Osteocyte (in vitro differentiated cells): Measurements from ENCODE around the gene PPP2R2B. TPM values are rescaled to one million over a fixed set of nuclear protein-coding genes. Genes with fewer than 3 reads are reported as not detected.
"Not testable (repeated sequence)": the region's sequence is repeated elsewhere in the genome, so short reads cannot be mapped to it uniquely, and the experiment has no call there.

Experiments
- DNase-seq: peaks from one replicate; pipeline ENCODE4 v3.0.0; 2021; ENCODE audit warnings: mixed read lengths; ENCODE audit not compliant: unreplicated experiment; ENCODE audit errors: extremely low spot score
- H3K27ac Mint-ChIP-seq: one replicate; pipeline ENCODE4 v1.8.0; 2021; ENCODE audit warnings: mild to moderate bottlenecking, mixed read lengths; ENCODE audit not compliant: unreplicated experiment
- H3K27me3 Mint-ChIP-seq: one replicate; pipeline ENCODE4 v1.8.0; 2021; ENCODE audit warnings: mixed read lengths; ENCODE audit not compliant: unreplicated experiment
- H3K36me3 Mint-ChIP-seq: one replicate; pipeline ENCODE4 v1.8.0; 2021; ENCODE audit warnings: mixed read lengths; ENCODE audit not compliant: unreplicated experiment
- H3K4me1 Mint-ChIP-seq: one replicate; pipeline ENCODE4 v1.8.0; 2021; ENCODE audit warnings: mixed read lengths; ENCODE audit not compliant: unreplicated experiment
- H3K4me3 Mint-ChIP-seq: one replicate; pipeline ENCODE4 v1.8.0; 2021; ENCODE audit warnings: mild to moderate bottlenecking, moderate library complexity, mixed read lengths; ENCODE audit not compliant: unreplicated experiment
- H3K9me3 Mint-ChIP-seq: one replicate; pipeline ENCODE4 v1.8.0; 2021; ENCODE audit warnings: mixed read lengths; ENCODE audit not compliant: unreplicated experiment
- total RNA-seq: library from RNA; stranded (reverse); gene quantifications from 2 replicates; pipeline ENCODE4 v1.2.1, GENCODE V29; 2021
- TF ChIP-seq, protein P1 (sequence below): fragments of 200-600 bp; sonication (generic); IDR thresholded peaks from 2 replicates; pipeline ENCODE4 v1.5.0; 2021; ENCODE audit warnings: antibody characterized with exemption, mild to moderate bottlenecking, moderate library complexity

Gene PPP2R2B
- total RNA-seq, 1 donor from 2014 or later: not detected

DNA sequence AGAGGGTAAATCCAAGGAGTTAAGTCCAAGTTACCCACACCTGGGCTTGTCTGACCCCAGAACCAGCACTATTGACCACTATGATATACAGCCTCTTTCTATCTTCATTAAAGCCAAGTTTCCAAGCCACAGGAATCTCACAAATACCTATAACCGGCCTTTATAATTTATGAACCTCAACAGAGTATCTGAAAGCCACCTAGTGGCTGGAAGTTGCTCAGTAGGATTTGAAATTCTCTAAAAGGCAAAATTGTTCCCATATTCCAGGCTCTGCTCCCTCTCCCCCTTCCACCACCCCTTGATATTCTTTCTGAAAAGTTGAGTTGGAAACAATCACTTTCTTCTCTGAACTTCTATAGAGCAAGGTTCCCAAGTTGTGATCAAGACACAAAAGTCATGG lies 256.2 kb downstream of the PPP2R2B start:
- Mint-ChIP-seq H3K9me3 (no peaks in the 10 kb centered on the region), H3K27ac (no peak overlapping the region), H3K36me3 (no peaks in the 10 kb centered on the region), H3K27me3 (no peaks in the 10 kb centered on the region), H3K4me1 (no peaks in the 10 kb centered on the region), H3K4me3 (no peak overlapping the region)
- no peak for DNase-seq
- TF ChIP-seq, protein P1, sequence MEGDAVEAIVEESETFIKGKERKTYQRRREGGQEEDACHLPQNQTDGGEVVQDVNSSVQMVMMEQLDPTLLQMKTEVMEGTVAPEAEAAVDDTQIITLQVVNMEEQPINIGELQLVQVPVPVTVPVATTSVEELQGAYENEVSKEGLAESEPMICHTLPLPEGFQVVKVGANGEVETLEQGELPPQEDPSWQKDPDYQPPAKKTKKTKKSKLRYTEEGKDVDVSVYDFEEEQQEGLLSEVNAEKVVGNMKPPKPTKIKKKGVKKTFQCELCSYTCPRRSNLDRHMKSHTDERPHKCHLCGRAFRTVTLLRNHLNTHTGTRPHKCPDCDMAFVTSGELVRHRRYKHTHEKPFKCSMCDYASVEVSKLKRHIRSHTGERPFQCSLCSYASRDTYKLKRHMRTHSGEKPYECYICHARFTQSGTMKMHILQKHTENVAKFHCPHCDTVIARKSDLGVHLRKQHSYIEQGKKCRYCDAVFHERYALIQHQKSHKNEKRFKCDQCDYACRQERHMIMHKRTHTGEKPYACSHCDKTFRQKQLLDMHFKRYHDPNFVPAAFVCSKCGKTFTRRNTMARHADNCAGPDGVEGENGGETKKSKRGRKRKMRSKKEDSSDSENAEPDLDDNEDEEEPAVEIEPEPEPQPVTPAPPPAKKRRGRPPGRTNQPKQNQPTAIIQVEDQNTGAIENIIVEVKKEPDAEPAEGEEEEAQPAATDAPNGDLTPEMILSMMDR: peak; percentile 24

DNA sequence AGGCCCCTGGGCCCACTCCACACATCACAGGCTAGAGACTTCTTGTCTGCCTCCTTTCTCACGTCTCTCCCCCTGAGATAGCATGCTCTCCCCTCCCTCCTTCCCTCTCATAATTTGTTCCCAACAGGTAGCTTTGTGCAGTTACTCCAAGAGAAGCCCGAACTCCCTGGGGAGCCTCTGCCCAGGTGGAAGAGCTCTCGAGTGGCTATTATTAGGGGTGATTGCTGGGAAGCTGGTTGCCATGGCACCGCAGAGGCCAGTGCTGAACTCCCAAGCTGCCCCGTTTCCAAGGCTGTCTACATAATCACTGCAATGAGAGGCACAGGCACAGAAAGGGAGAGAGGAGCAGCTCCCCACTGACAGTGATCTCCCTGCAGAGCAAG lies 257.9 kb downstream of the PPP2R2B start:
- H3K9me3 Mint-ChIP-seq: peaks cover 17% of the 10 kb centered on the region
- no peaks in the 10 kb centered on the region for H3K4me1 Mint-ChIP-seq
- H3K27ac Mint-ChIP-seq: no peak overlapping the region
- H3K27me3 Mint-ChIP-seq: no peaks in the 10 kb centered on the region
- no peaks in the 10 kb centered on the region for H3K36me3 Mint-ChIP-seq
- TF ChIP-seq, protein P1: no peak
- no peak overlapping the region for H3K4me3 Mint-ChIP-seq
- DNase-seq: no peak

DNA sequence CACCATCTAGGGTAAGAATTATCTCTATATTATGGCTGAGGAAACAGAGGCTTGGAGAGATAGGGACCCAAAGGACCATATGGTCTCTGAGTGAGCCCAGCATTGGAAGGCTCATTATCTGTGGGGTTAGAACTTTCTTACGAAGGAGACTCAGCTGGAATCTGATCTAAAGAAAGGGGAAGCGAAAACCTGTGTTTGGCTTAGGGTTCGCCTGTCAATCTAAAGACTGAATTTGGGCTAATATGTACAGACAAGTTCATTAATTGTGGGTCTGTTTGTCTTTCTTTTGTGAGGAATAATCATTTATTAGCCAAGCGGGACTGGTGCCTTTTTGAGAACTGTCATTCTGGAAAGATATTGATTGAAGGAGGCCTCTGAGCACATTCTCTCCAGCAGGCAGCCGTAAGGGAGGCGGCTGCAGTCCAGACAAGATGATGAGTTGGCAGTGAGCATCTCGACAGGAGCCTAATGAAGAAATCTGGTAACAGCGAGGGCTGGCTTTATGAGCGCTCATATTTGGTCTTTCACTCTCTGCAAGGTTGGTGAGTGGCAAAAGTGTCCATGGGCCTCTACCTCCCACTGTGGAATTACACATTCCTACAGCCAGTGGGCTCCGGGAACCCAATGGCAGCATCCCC lies 258.4 kb downstream of the PPP2R2B start:
- no peak for DNase-seq
- Mint-ChIP-seq H3K36me3 (no peaks in the 10 kb centered on the region), H3K4me1 (no peaks in the 10 kb centered on the region), H3K27ac (no peak overlapping the region), H3K4me3 (no peak overlapping the region), H3K9me3 (peaks cover 20% of the 10 kb centered on the region), H3K27me3 (no peaks in the 10 kb centered on the region)
- TF ChIP-seq, protein P1: no peak

DNA sequence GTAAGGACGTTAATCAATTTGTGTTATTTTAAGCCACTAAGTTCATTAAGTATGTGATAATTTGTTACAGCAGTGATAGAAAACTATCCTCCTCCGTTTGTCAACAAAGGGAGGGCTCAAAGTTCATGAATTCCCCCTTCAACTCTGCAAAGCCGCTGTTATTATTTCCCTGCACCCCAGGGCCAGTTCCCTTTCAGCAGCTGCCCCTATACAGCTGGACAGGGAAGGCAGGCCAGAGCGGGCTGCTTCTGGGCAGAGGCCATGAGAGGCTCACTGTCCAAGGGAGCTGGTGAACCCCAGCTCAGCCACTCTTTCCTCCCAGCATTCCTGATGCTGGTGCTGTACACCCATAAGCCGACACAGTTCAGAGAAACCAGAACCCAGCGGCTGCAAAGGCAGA lies 260.1 kb downstream of the PPP2R2B start:
- Mint-ChIP-seq H3K27ac (no peak overlapping the region), H3K4me3 (no peak overlapping the region), H3K4me1 (no peaks in the 10 kb centered on the region), H3K27me3 (no peaks in the 10 kb centered on the region), H3K9me3 (peaks cover 20% of the 10 kb centered on the region), H3K36me3 (no peaks in the 10 kb centered on the region)
- DNase-seq: no peak
- TF ChIP-seq, protein P1: no peak

DNA sequence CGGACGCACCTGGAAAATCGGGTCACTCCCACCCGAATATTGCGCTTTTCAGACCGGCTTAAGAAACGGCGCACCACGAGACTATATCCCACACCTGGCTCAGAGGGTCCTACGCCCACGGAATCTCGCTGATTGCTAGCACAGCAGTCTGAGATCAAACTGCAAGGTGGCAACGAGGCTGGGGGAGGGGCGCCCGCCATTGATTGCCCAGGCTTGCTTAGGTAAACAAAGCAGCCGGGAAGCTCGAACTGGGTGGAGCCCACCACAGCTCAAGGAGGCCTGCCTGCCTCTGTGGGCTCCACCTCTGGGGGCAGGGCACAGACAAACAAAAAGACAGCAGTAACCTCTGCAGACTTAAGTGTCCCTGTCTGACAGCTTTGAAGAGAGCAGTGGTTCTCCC lies 268.8 kb downstream of the PPP2R2B start:
- H3K4me1 Mint-ChIP-seq, DNase-seq, H3K36me3 Mint-ChIP-seq, H3K9me3 Mint-ChIP-seq, H3K4me3 Mint-ChIP-seq, H3K27ac Mint-ChIP-seq, H3K27me3 Mint-ChIP-seq: not testable (repeated sequence)
